NCI-H510A treated with DMSO at 0.1 percent for 48 hours (cell line): Measurements from ENCODE around the gene RUBCN.
"Not testable (repeated sequence)": the region's sequence is repeated elsewhere in the genome, so short reads cannot be mapped to it uniquely, and the experiment has no call there.

Experiments
- DNase-seq: peaks from one replicate; lab custom pipeline; 2025; lab: John Stamatoyannopoulos, UW

The RUBCN gene

GRCh38 chr3:197685546-197685945 is 51.2 kb downstream of the RUBCN start:
- DNase-seq, result no peak

- no peak for DNase-seq
Measured at GRCh38 chr3:197683191-197683590, 53.5 kb downstream of the RUBCN start.

- DNase-seq, result no peak
Measured at GRCh38 chr3:197682713-197683112, 54.0 kb downstream of the RUBCN start.

GRCh38 chr3:197680955-197681521 is 55.7 kb downstream of the RUBCN start:
- DNase-seq, result no peak

- no peak for DNase-seq
Measured at GRCh38 chr3:197675951-197676350, 60.8 kb downstream of the RUBCN start.

- DNase-seq, result no peak
Measured at GRCh38 chr3:197675563-197675860, 61.2 kb downstream of the RUBCN start.

- no peak for DNase-seq
Measured at GRCh38 chr3:197674741-197675562, 61.8 kb downstream of the RUBCN start.

- no peak for DNase-seq
Measured at GRCh38 chr3:197673170-197673569, 63.5 kb downstream of the RUBCN start.

GRCh38 chr3:197670361-197670760 is 66.3 kb downstream of the RUBCN start:
- DNase-seq, result no peak

GRCh38 chr3:197667968-197668367 is 68.7 kb downstream of the RUBCN start:
- no peak for DNase-seq

GRCh38 chr3:197667293-197667692 is 69.4 kb downstream of the RUBCN start:
- not testable (repeated sequence) for DNase-seq

- not testable (repeated sequence) for DNase-seq
Measured at GRCh38 chr3:197666221-197666842, 70.4 kb downstream of the RUBCN start.

GRCh38 chr3:197665549-197665948 is 71.2 kb downstream of the RUBCN start:
- not testable (repeated sequence) for DNase-seq

- not testable (repeated sequence) for DNase-seq
Measured at GRCh38 chr3:197665142-197665491, 71.6 kb downstream of the RUBCN start.

- DNase-seq, result not testable (repeated sequence)
Measured at GRCh38 chr3:197664414-197665141, 72.1 kb downstream of the RUBCN start.

GRCh38 chr3:197663367-197664140 is 73.2 kb downstream of the RUBCN start:
- not testable (repeated sequence) for DNase-seq

- not testable (repeated sequence) for DNase-seq
Measured at GRCh38 chr3:197662352-197662751, 74.4 kb downstream of the RUBCN start.

- not testable (repeated sequence) for DNase-seq
Measured at GRCh38 chr3:197661874-197662273, 74.8 kb downstream of the RUBCN start.

GRCh38 chr3:197661234-197661834 is 75.4 kb downstream of the RUBCN start:
- not testable (repeated sequence) for DNase-seq

- not testable (repeated sequence) for DNase-seq
Measured at GRCh38 chr3:197659701-197660100, 77.0 kb downstream of the RUBCN start.

GRCh38 chr3:197659144-197659543 is 77.6 kb downstream of the RUBCN start:
- not testable (repeated sequence) for DNase-seq
